Activated T-cell treated with anti-CD3 and anti-CD28 coated beads for 48 hours (primary cell): ENCODE results near the gene GCNT4.

Experiments used
- DNase-seq: peaks from one replicate; pipeline ENCODE4 v3.0.0-alpha.2; 2020; ENCODE audit warnings: low read depth

Gene GCNT4

GRCh38 chr5:75016896-75017295 is 35.5 kb downstream of the GCNT4 start:
- no peak for DNase-seq

- DNase-seq, result no peak
Observed at GRCh38 chr5:75012748-75013147, 39.6 kb downstream of the GCNT4 start.

GRCh38 chr5:75010838-75011237 is 41.5 kb downstream of the GCNT4 start:
- no peak for DNase-seq

GRCh38 chr5:75009556-75010345 is 42.6 kb downstream of the GCNT4 start:
- no peak for DNase-seq

GRCh38 chr5:75006865-75007822 is 45.2 kb downstream of the GCNT4 start:
- DNase-seq, result no peak

GRCh38 chr5:75005561-75005960 is 46.8 kb downstream of the GCNT4 start:
- no peak for DNase-seq
